Right lobe of liver (tissue), 6 donors: ENCODE data around the gene ERVW-1. TPM values are rescaled to one million over a fixed set of nuclear protein-coding genes. Genes with fewer than 3 reads are reported as not detected.
"Not testable (repeated sequence)": the region's sequence is repeated elsewhere in the genome, so short reads cannot be mapped to it uniquely, and the experiment has no call there.

ENCODE experiments used
- ATAC-seq, 4 donors: fragments of 200-7000 bp; cut with Tn5 transposase; one replicate each; pipeline ENCODE4 v1.9.1; 2020; ENCODE audit warnings: mild to moderate bottlenecking in 4 of 4, moderate library complexity in 4 of 4
- DNase-seq, 3 donors: peaks; one replicate each; pipeline ENCODE4 v3.0.0-alpha.2; 2020
- H3K27ac ChIP-seq, 3 donors: fragments of 200-600 bp; one replicate each; pipeline ENCODE4 v1.8.0; 2022
- H3K27me3 ChIP-seq, 2 donors: fragments of 200-600 bp; one replicate each; pipeline ENCODE4 v1.8.0; 2022
- H3K36me3 ChIP-seq, 4 donors: fragments of 200-600 bp; sonication (generic) in 1 of 4; one replicate each; pipeline versions ENCODE4 v1.5.1 to v1.8.0; 2017 to 2022; ENCODE audit warnings: control low read depth in 1 of 4
- H3K4me1 ChIP-seq, 4 donors: fragments of 200-600 bp; sonication (generic) in 1 of 4; one replicate each; pipeline versions ENCODE4 v1.5.1 to v1.8.0; 2017 to 2022; ENCODE audit warnings: control low read depth in 1 of 4
- H3K4me3 ChIP-seq, 3 donors: fragments of 200-600 bp; one replicate each; pipeline ENCODE4 v1.8.0; 2022
- H3K9me3 ChIP-seq, 4 donors: fragments of 200-600 bp; sonication (generic) in 1 of 4; one replicate each; pipeline versions ENCODE4 v1.5.1 to v1.8.0; 2017 to 2022; ENCODE audit warnings: control low read depth in 1 of 4
- POLR2A ChIP-seq: fragments of 450-650 bp; IDR thresholded peaks from one replicate; pipeline ENCODE4 v1.6.1; 2017; ENCODE audit warnings: antibody characterized with exemption, mild to moderate bottlenecking
- WGBS: methylation state at CpG from one replicate; pipeline ENCODE4 v1.1.6; 2018; ENCODE audit warnings: low coverage, low lambda C conversion rate; ENCODE audit not compliant: insufficient coverage; ENCODE audit errors: missing lambda C conversion rate; 5-methylcytosine and 5-hydroxymethylcytosine counted together
- intact Hi-C, 2 donors: fragments of 100-400 bp; cut with DNase I; formaldehyde crosslinking; loops; one replicate each; pipeline versions ENCODE4 v1.11.2 to v1.14.1; 2022
- total RNA-seq, 6 experiments: library from RNA; depleted of rRNA in 2 of 6; stranded (reverse); fragments of >200 nt in 2 of 6; fragmentation: NEBNext Ultra II Directional in 3 of 6; extraction: Animal tissue kit (Norgen Biotek cat#: 25700) in 3 of 6; gene quantifications; one replicate each; pipeline versions ENCODE4 v1.1.0 to v1.2.4, GENCODE V29; 2016 to 2023
- TF ChIP-seq, protein P1 (sequence below), 4 donors: fragments of 200-600 bp in 3 of 4; fragments of 450-650 bp in 1 of 4; IDR thresholded peaks; one replicate each; pipeline versions ENCODE4 v1.5.1 to v1.8.0; 2016 to 2022; ENCODE audit warnings: antibody characterized with exemption in 4 of 4, mild to moderate bottlenecking in 2 of 4
- donor health status: DM: no; HTN: yes; CAD: no.
- donor health status: DM: no; HTN: no; CAD: no.
- donor health status: DM: no; HTN: no; CAD: no.
- donor health status: DM: no; HTN: yes; CAD: no.
- donor health status: DM: no; HTN: yes; CAD: no.

Gene ERVW-1
- total RNA-seq, 6 experiments from 2014 or later: not detected

DNA sequence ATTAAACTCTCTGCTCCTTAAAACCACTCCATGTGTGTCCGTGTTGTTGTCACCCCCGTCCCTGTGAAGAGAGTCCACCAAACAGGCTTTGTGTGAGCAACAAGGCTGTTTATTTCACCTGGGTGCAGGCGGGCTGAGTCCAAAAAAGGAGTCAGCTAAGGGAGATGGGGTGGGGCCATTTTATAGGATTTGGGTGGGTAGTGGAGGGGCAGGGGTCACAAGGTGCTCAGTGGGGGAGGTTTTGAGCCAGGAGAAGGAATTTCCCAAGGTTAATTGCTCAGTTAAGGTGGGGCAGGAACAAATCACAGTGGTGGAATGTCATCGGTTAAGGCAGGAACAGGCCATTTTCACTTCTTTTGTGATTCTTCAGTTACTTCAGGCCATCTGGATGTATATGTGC is 1.4 kb upstream of the ERVW-1 start:
- H3K4me1 ChIP-seq, DNase-seq, H3K27ac ChIP-seq, H3K36me3 ChIP-seq, H3K4me3 ChIP-seq, H3K27me3 ChIP-seq, H3K9me3 ChIP-seq, intact Hi-C loops, ATAC-seq: not testable (repeated sequence)
- WGBS: 100% methylated on average over 4 of the region's 4 CpGs

DNA sequence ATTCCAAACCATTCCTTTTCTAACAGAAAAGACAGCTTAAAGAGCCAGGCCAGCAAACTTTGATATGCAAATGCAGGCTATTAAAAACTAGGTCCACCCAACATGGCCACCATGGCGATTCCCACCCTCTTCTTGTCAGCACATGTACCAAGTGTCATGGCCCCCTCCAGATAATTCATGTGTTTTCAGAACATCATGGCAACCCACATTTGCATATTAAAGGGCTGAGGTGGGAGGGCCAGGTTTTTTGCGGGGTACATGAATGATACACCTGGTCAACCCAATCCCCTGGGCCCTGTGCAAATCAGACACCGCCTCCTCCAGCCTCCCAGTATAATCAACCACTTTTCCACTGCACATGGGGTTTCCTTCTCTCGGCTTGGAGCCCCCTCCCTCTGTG is 965 bp upstream of the ERVW-1 start:
- Histone ChIP-seq H3K4me1 (no peaks in the 10 kb centered on the region), H3K36me3 (no peaks in the 10 kb centered on the region), H3K4me3 (no peak overlapping the region), H3K9me3 (no peaks in the 10 kb centered on the region), H3K27me3 (no peaks in the 10 kb centered on the region), H3K27ac (no peak overlapping the region)
- intact Hi-C loops: no loop called here
- no peak for DNase-seq
- WGBS: 90% methylated on average over 3 of the region's 4 CpGs
- no peak for ATAC-seq
- TF ChIP-seq, protein P1, sequence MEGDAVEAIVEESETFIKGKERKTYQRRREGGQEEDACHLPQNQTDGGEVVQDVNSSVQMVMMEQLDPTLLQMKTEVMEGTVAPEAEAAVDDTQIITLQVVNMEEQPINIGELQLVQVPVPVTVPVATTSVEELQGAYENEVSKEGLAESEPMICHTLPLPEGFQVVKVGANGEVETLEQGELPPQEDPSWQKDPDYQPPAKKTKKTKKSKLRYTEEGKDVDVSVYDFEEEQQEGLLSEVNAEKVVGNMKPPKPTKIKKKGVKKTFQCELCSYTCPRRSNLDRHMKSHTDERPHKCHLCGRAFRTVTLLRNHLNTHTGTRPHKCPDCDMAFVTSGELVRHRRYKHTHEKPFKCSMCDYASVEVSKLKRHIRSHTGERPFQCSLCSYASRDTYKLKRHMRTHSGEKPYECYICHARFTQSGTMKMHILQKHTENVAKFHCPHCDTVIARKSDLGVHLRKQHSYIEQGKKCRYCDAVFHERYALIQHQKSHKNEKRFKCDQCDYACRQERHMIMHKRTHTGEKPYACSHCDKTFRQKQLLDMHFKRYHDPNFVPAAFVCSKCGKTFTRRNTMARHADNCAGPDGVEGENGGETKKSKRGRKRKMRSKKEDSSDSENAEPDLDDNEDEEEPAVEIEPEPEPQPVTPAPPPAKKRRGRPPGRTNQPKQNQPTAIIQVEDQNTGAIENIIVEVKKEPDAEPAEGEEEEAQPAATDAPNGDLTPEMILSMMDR (IDR thresholded peaks at IDR 0.05): no peak
- TF ChIP-seq POLR2A: no peak

DNA sequence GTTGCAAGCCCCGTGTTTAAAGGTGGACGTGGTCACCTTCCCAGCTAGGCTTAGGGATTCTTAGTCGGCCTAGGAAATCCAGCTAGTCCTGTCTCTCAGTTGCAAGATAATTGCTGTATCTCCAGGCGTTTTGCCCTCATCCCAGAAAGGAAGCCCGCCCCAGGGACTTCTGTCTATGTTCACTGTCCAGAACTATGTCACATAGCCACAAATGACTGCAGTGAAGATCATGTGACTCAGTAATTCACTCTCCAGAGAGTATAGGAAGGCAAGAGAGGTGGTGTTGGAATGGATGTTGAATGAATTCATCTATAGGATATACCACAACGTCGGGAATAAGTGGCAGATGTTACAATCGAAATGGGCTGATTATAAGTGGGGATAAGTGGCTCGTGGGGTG is 349 bp upstream of the ERVW-1 start:
- Histone ChIP-seq H3K4me3 (no peak overlapping the region), H3K27ac (no peak overlapping the region), H3K4me1 (no peaks in the 10 kb centered on the region), H3K27me3 (no peaks in the 10 kb centered on the region), H3K9me3 (no peaks in the 10 kb centered on the region), H3K36me3 (no peaks in the 10 kb centered on the region)
- WGBS: 96% methylated on average over 5 of the region's 9 CpGs
- intact Hi-C loops: no loop called here
- DNase-seq: no peak
- no peak for ATAC-seq
- no peak for TF ChIP-seq POLR2A
- TF ChIP-seq, protein P1 (IDR thresholded peaks at IDR 0.05): no peak

GRCh38 chr7:92475851-92476590 is 1.7 kb downstream of the ERVW-1 start:
- DNase-seq, H3K27ac ChIP-seq, H3K36me3 ChIP-seq, H3K4me3 ChIP-seq, ATAC-seq, intact Hi-C loops, H3K4me1 ChIP-seq, H3K9me3 ChIP-seq, H3K27me3 ChIP-seq: not testable (repeated sequence)
- WGBS: 94% methylated on average over 11 of the region's 11 CpGs

- H3K27me3 ChIP-seq, H3K36me3 ChIP-seq, H3K4me3 ChIP-seq, H3K4me1 ChIP-seq, intact Hi-C loops, ATAC-seq, DNase-seq, H3K9me3 ChIP-seq, H3K27ac ChIP-seq: not testable (repeated sequence)
- 83% methylated on average over 10 of the region's 12 CpGs for WGBS
These were observed 2.4 kb downstream of the ERVW-1 start for GRCh38 chr7:92475261-92475770.

DNA sequence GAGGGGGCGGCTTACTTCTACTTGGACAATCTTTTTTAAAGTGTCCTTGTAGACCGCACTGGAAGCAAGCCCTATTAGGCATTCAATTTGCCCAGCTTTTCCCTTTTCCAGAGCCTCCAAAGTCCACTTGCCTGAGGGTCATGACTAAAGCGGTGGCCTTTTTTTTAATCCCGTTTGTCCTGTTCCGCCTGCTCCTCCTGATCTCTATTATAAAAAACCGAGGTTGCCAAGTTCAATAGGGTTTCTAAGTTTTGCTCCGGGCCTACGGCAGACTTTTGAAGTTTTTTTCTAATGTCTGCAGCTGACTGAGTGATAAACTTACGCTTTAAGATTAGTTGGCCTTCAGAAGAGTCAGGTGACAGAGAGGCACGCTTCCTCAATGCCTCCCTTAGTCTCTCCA is 3.8 kb downstream of the ERVW-1 start:
- ATAC-seq, DNase-seq, H3K27me3 ChIP-seq, intact Hi-C loops, H3K4me1 ChIP-seq, H3K27ac ChIP-seq, H3K36me3 ChIP-seq, H3K9me3 ChIP-seq, H3K4me3 ChIP-seq: not testable (repeated sequence)
- 86% methylated on average over 6 of the region's 10 CpGs for WGBS

- H3K27me3 ChIP-seq, H3K27ac ChIP-seq, H3K36me3 ChIP-seq, ATAC-seq, H3K4me1 ChIP-seq, H3K9me3 ChIP-seq, intact Hi-C loops, DNase-seq, H3K4me3 ChIP-seq: not testable (repeated sequence)
- WGBS: 94% methylated on average over 8 of the region's 9 CpGs
These were observed 9.2 kb downstream of the ERVW-1 start for GRCh38 chr7:92468589-92468988.
